Upper lobe of left lung (tissue), 6 donors: ENCODE results near the gene LSM10. TPM values are rescaled to one million over a fixed set of nuclear protein-coding genes. Genes with fewer than 3 reads are reported as not detected.

Experiments
- ATAC-seq, 2 donors: fragments of 200-7000 bp; cut with Tn5 transposase; one replicate each; pipeline ENCODE4 v1.9.1; 2022; ENCODE audit warnings: mild to moderate bottlenecking in 2 of 2, moderate library complexity in 2 of 2; ENCODE audit not compliant: low FRiP score in 2 of 2
- DNase-seq, 2 donors: peaks; one replicate each; pipeline ENCODE4 v3.0.0-alpha.2; 2019 to 2020
- H3K27ac ChIP-seq, 4 donors: fragments of 200-600 bp; sonication (generic); one replicate each; pipeline ENCODE4 v1.5.1; 2016 to 2019
- H3K27me3 ChIP-seq, 4 donors: fragments of 200-600 bp; sonication (generic); one replicate each; pipeline ENCODE4 v1.5.1; 2017 to 2019
- H3K36me3 ChIP-seq, 4 donors: fragments of 200-600 bp; sonication (generic); one replicate each; pipeline ENCODE4 v1.5.1; 2016 to 2019
- H3K4me1 ChIP-seq, 4 donors: fragments of 200-600 bp; sonication (generic); one replicate each; pipeline ENCODE4 v1.5.1; 2018 to 2019
- H3K4me3 ChIP-seq, 4 donors: fragments of 200-600 bp; sonication (generic); one replicate each; pipeline ENCODE4 v1.5.1; 2017 to 2019; ENCODE audit warnings: mild to moderate bottlenecking in 2 of 4, moderate library complexity in 1 of 4
- H3K9me3 ChIP-seq, 4 donors: fragments of 200-600 bp; sonication (generic); one replicate each; pipeline ENCODE4 v1.5.1; 2018 to 2019
- EP300 ChIP-seq, 4 donors: sonication (generic); formaldehyde crosslinking; IDR thresholded peaks; one replicate each; pipeline ENCODE4 v1.5.1; 2017; ENCODE audit warnings: antibody characterized with exemption in 4 of 4, control low read depth in 2 of 4
- POLR2A ChIP-seq, 4 donors: fragments of 450-650 bp; IDR thresholded peaks; one replicate each; pipeline ENCODE4 v1.5.1; 2016 to 2017; ENCODE audit warnings: antibody characterized with exemption in 4 of 4, mild to moderate bottlenecking in 2 of 4
- POLR2AphosphoS5 ChIP-seq, 2 donors: sonication (generic); formaldehyde crosslinking; IDR thresholded peaks; one replicate each; pipeline ENCODE4 v1.5.1; 2017; ENCODE audit warnings: antibody characterized with exemption in 2 of 2
- WGBS, 2 donors: methylation state at CpG; one replicate each; pipeline ENCODE4 v1.1.5; 2017 to 2018; 5-methylcytosine and 5-hydroxymethylcytosine counted together
- total RNA-seq, 6 donors: library from RNA; depleted of rRNA in 4 of 6; stranded (reverse); fragments of >200 nt in 4 of 6; gene quantifications; one replicate each; pipeline versions ENCODE4 v1.1.0 to v1.2.1, GENCODE V29; 2016 to 2021
- TF ChIP-seq, protein P1 (sequence below), 6 experiments: fragments of 450-650 bp in 4 of 6; fragments of 200-600 bp in 2 of 6; sonication (generic) in 2 of 6; IDR thresholded peaks; one replicate each; pipeline ENCODE4 v1.5.1; 2016 to 2019; ENCODE audit warnings: antibody characterized with exemption in 6 of 6
- donor health status: DM: no; HTN: no; CAD: no; lungs with moderate emphysema.
- donor health status: DM: no; HTN: yes; CAD: no; lungs with severe emphysema.

The LSM10 gene
- total RNA-seq, 6 donors from 2014 or later: 19.1 to 54.6 (median 35.8) TPM

- ATAC-seq (peak in 1 of 2 donors; percentile 31), DNase-seq (no peak)
- H3K4me1 ChIP-seq: peaks cover 37 to 46% (median 41%) of the 10 kb centered on the region in 4 donors
- H3K9me3 ChIP-seq: no peaks in the 10 kb centered on the region
- H3K4me3 ChIP-seq: peak overlapping the region in 2 of 4 donors; percentile 74 to 97
- TF ChIP-seq, protein P1, sequence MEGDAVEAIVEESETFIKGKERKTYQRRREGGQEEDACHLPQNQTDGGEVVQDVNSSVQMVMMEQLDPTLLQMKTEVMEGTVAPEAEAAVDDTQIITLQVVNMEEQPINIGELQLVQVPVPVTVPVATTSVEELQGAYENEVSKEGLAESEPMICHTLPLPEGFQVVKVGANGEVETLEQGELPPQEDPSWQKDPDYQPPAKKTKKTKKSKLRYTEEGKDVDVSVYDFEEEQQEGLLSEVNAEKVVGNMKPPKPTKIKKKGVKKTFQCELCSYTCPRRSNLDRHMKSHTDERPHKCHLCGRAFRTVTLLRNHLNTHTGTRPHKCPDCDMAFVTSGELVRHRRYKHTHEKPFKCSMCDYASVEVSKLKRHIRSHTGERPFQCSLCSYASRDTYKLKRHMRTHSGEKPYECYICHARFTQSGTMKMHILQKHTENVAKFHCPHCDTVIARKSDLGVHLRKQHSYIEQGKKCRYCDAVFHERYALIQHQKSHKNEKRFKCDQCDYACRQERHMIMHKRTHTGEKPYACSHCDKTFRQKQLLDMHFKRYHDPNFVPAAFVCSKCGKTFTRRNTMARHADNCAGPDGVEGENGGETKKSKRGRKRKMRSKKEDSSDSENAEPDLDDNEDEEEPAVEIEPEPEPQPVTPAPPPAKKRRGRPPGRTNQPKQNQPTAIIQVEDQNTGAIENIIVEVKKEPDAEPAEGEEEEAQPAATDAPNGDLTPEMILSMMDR (IDR thresholded peaks at IDR 0.05): no peak
- TF ChIP-seq POLR2AphosphoS5 (IDR thresholded peaks at IDR 0.05) (no peak), EP300 (IDR thresholded peaks at IDR 0.05) (no peak), POLR2A (IDR thresholded peaks at IDR 0.05) (no peak)
- peaks cover 0 to 20% (median 13%) of the 10 kb centered on the region in 4 donors for H3K36me3 ChIP-seq
- WGBS, 2 donors: 59 to 70% methylated on average over 10 of the region's 10 CpGs
- H3K27ac ChIP-seq: peak overlapping the region; percentile 95 to 100 (median 97)
- no peaks in the 10 kb centered on the region for H3K27me3 ChIP-seq
Observed at GRCh38 chr1:36387141-36387949, 10.4 kb downstream of the LSM10 start.

- peak; percentile 89 to 94 for ATAC-seq
- TF ChIP-seq POLR2AphosphoS5 (IDR thresholded peaks at IDR 0.05): peak; percentile 98
- TF ChIP-seq, protein P1 (IDR thresholded peaks at IDR 0.05): peak in 1 of 6 experiments; percentile 6
- peak in 2 of 4 donors; percentile 67 to 93 for TF ChIP-seq EP300 (IDR thresholded peaks at IDR 0.05)
- TF ChIP-seq POLR2A (IDR thresholded peaks at IDR 0.05): peak in 3 of 4 donors; percentile 82 to 94 (median 92)
- Histone ChIP-seq H3K27ac (peak overlapping the region; percentile 95 to 100 (median 97)), H3K9me3 (no peaks in the 10 kb centered on the region), H3K36me3 (peaks cover 0 to 12% (median 11%) of the 10 kb centered on the region in 4 donors), H3K4me3 (peak overlapping the region; percentile 12 to 97 (median 83)), H3K27me3 (no peaks in the 10 kb centered on the region), H3K4me1 (peaks cover 37 to 48% (median 44%) of the 10 kb centered on the region in 4 donors)
- peak; percentile 84 to 99 for DNase-seq
- 0 to 3% methylated on average over 13 to 14 of the region's 14 CpGs for WGBS, 2 donors
Observed at GRCh38 chr1:36386265-36387140, 11.2 kb downstream of the LSM10 start.

DNA sequence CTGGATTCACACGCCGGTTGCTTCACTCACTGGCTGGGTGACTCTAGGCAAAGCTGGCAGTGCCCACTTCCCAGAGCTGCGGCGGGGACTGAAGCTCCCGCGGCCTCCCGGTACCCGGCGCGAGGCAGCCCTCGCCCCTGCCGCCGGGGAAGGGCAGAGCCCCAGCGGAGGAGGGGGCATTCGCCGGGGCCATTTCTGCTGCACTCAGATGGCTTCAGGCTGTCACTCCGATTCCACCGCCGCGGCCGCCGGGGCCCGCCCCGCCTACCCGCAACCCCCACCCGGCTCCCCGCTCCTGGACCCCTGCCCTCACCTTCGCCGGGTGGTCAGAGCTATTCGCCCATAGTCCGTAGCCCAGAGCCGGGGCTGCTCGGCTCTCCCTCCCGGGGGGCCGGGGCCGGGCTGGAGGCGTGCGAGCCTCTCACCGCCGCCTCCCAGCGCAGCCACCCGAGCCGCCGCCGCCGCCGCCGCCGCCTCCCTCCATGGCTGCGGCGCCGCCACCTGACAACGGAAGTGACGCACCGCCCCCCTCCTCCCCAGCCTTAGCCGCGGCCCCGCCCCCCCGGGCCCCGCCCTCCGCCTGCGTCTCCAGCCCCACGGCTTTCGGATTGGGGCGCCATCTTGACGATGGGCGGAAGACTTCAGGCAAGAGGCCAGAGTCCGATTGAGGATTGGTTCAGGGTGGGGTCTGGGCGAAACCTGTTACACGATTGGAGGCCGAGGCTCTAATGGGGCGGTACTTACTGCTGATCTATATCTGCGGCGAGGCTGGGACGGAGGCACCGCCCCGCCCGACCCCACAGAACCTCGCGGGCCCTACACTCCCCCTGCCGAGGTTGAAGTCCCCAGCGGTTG, 12.1 kb downstream of the LSM10 start, which contains the start of gene STK40:
TSS of gene STK40 (minus strand) at position 515 of the 855 bp plus-strand sequence. CDS start 24,592 bp downstream, outside the sequence.
- WGBS, 2 donors: 0 to 1% methylated on average over 4 to 57 of the region's 82 CpGs
- Histone ChIP-seq H3K4me3 (peak within 1 kb of the TSS; percentile 74 to 97 (median 90)), H3K9me3 (no peaks in the 10 kb centered on the region), H3K36me3 (peaks cover 0 to 4% (median 3%) of the 10 kb centered on the region in 4 donors), H3K27me3 (no peaks in the 10 kb centered on the region), H3K27ac (peak within 1 kb of the TSS; percentile 95 to 100 (median 97)), H3K4me1 (peaks cover 37 to 57% (median 50%) of the 10 kb centered on the region in 4 donors)
- DNase-seq: peak; percentile 96 to 99
- no peak for TF ChIP-seq EP300 (IDR thresholded peaks at IDR 0.05)
- peak in 3 of 4 donors; percentile 76 to 91 (median 86) for TF ChIP-seq POLR2A (IDR thresholded peaks at IDR 0.05)
- TF ChIP-seq POLR2AphosphoS5 (IDR thresholded peaks at IDR 0.05): peak; percentile 68 to 91
- TF ChIP-seq, protein P1 (IDR thresholded peaks at IDR 0.05): peak in 1 of 6 experiments; percentile 1
- peak; percentile 92 to 97 for ATAC-seq
